GM10266 (cell line): Measurements from ENCODE around the gene RGS17.

Experiments
- DNase-seq: peaks from one replicate; pipeline ENCODE4 v3.0.0; 2012; ENCODE audit errors: extremely low spot score
- CTCF ChIP-seq: IDR thresholded peaks from 2 replicates; pipeline ENCODE4 v1.5.1; 2012; ENCODE audit warnings: mild to moderate bottlenecking, low read depth; ENCODE audit not compliant: control insufficient read depth, insufficient read depth; ENCODE audit errors: missing control alignments

Gene RGS17

GRCh38 chr6:153069897-153070296, 61.2 kb downstream of the RGS17 start:
- DNase-seq, result no peak
- no peak for TF ChIP-seq CTCF

DNA sequence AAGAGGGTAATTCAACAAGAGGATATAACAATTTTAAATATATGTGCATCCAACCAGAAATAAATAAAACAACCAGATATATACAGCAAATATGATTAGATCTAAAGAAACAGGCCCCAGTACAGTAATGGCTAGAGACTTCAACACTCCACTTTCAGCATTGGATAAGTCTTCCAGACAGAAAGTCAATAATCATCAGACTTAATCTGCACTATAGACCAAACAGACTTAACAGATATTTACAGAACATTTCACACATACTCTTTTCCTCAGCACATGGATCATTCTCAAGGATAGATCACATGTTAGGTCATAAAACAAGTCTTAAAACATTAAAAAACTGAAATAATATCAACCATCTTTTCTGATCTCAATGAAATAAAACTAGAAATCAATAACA, 65.9 kb downstream of the RGS17 start:
- TF ChIP-seq CTCF, result no peak

DNA sequence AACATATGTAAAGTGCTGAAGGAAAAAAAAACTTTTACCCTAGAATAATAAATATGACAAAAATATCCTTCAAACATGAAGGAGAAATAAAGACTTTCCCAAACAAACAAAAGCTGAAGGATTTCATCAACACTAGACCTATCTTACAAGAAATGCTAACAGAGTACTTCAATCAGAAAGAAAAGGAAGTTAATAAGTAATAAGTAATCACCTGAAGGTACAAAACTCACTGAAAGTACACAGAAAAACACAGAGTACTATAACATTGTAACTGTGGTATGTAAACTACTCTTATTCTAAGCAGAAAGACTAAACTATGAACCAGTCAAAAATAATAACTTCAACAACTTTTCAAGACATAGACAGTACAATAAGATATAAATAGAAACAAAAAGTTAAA, 67.1 kb downstream of the RGS17 start:
- TF ChIP-seq CTCF, result no peak
- DNase-seq, result no peak

More for the DNA sequence above, 65.9 kb downstream of the RGS17 start:
- no peak for DNase-seq

DNA sequence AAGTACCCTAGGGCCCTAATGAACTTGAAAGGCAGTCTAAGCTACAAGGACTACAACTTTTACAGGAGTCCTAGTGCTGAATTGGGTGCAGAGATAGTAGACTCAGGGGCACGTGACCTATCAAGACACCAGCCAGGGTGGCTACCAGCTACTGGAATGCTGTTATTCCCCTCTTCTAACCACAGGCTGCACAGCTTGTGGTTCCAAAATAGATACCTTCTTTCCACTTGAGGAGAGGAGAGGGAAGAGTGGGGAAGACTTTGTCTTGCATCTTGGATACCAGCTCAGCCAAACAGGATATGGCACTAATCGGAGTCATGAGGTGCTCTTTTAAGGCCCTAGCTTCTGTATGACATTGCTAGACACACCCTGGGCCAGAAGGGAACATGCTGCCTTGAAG, 68.6 kb downstream of the RGS17 start:
- TF ChIP-seq CTCF, result no peak
- no peak for DNase-seq

DNA sequence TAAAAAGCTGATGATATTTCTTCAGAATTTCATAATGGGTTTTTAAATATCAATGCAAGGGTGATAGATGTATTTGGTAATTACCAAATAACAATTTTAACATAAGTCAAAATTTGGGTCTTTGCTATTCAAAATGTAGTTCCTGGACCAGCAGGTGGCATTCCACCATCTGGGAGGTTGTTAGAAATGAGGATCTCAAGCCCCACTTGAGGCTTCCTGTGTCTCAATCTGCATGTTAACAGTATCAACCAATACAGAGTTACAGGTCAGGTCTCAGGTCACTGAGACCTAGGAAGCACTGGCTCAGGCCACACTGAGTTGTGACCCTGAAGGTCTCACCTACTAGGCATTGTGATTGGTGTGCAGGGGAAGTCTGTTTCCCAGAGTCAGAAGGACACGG, 71.3 kb downstream of the RGS17 start:
- no peak for TF ChIP-seq CTCF
- DNase-seq, result no peak

GRCh38 chr6:153059311-153059710, 71.8 kb downstream of the RGS17 start:
- no peak for DNase-seq
- TF ChIP-seq CTCF, result no peak

DNA sequence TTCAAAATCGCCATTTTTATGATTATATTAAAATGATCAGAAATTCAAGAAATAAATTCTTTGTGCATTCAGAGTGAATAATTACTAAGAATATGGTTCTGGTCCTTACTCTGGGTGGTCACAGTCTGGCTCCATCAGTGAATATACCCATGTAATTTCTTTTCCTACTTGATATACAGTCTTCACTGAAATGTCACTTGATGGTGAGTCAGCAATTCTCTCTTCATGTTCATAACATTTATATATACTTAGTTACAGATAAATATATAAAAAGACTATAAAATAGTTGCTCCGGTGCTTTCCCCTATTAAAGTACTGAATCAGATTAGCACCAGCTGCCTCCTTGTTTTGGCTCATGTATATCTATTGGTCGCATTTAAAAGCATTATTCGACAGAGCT, 72.2 kb downstream of the RGS17 start:
- no peak for TF ChIP-seq CTCF
- DNase-seq, result no peak

- TF ChIP-seq CTCF, result no peak
- DNase-seq, result no peak
Observed at GRCh38 chr6:153058291-153058690, 72.8 kb downstream of the RGS17 start.
